NCI-H446 (cell line): ENCODE measurements around the gene KCNJ18.
A peak's percentile ranks its signal among the peaks of the same experiment; 100 is the strongest.
"Not testable (repeated sequence)": the region's sequence is repeated elsewhere in the genome, so short reads cannot be mapped to it uniquely, and the experiment has no call there.

Experiments used
- DNase-seq, 2 experiments: peaks; one replicate each; lab custom pipeline; 2025; lab: John Stamatoyannopoulos, UW

KCNJ18 gene

GRCh38 chr17:21691883-21692703, at the start of gene KCNJ18:
Gene KCNJ18 (plus strand): TSS chr17:21692523. CDS start chr17:21702787, 10,264 bp downstream.
- peak in 1 of 2 experiments; percentile 19 for DNase-seq

GRCh38 chr17:21648125-21648524, 44.2 kb upstream of the KCNJ18 start:
- not testable (repeated sequence) for DNase-seq

- DNase-seq: not testable (repeated sequence)
Observed at GRCh38 chr17:21650043-21650442, 42.3 kb upstream of the KCNJ18 start.

- DNase-seq: not testable (repeated sequence)
Observed at GRCh38 chr17:21652049-21652448, 40.3 kb upstream of the KCNJ18 start.

- not testable (repeated sequence) for DNase-seq
Observed at GRCh38 chr17:21653211-21653610, 39.1 kb upstream of the KCNJ18 start.

- DNase-seq: not testable (repeated sequence)
Observed at GRCh38 chr17:21656518-21657309, 35.6 kb upstream of the KCNJ18 start.

GRCh38 chr17:21659635-21660034, 32.7 kb upstream of the KCNJ18 start:
- DNase-seq: not testable (repeated sequence)

GRCh38 chr17:21661455-21661854, 30.9 kb upstream of the KCNJ18 start:
- DNase-seq: not testable (repeated sequence)

GRCh38 chr17:21663166-21663565, 29.2 kb upstream of the KCNJ18 start:
- not testable (repeated sequence) for DNase-seq

- DNase-seq: not testable (repeated sequence)
Observed at GRCh38 chr17:21663614-21664474, 28.5 kb upstream of the KCNJ18 start.

GRCh38 chr17:21665171-21665570, 27.2 kb upstream of the KCNJ18 start:
- DNase-seq: not testable (repeated sequence)

- not testable (repeated sequence) for DNase-seq
Observed at GRCh38 chr17:21665935-21666493, 26.3 kb upstream of the KCNJ18 start.

GRCh38 chr17:21666711-21667412, 25.5 kb upstream of the KCNJ18 start:
- DNase-seq: not testable (repeated sequence)

GRCh38 chr17:21667413-21668117, 24.8 kb upstream of the KCNJ18 start:
- DNase-seq: not testable (repeated sequence)

GRCh38 chr17:21668118-21668488, 24.2 kb upstream of the KCNJ18 start:
- not testable (repeated sequence) for DNase-seq

GRCh38 chr17:21668746-21669508, 23.4 kb upstream of the KCNJ18 start:
- not testable (repeated sequence) for DNase-seq

GRCh38 chr17:21669616-21670360, 22.5 kb upstream of the KCNJ18 start:
- not testable (repeated sequence) for DNase-seq

GRCh38 chr17:21670361-21671155, 21.8 kb upstream of the KCNJ18 start:
- not testable (repeated sequence) for DNase-seq
